OCI-LY7 (cell line): ENCODE measurements around the gene PIEZO1. TPM values are rescaled to one million over a fixed set of nuclear protein-coding genes. Genes with fewer than 3 reads are reported as not detected.
A peak's percentile ranks its signal among the peaks of the same experiment; 100 is the strongest.

Source experiments
- BruUV-seq: library from RNA; stranded (reverse); fragments of 400-500 nt; replicated peaks from 2 replicates; lab custom pipeline; 2021; lab: Mats Ljungman, UMichigan
- CTCF ChIA-PET: fragments of 300-600 bp; sonication (Branson Sonifier 250); formaldehyde crosslinking; loops from one replicate; lab custom pipeline; 2022; ENCODE audit warnings: antibody characterized with exemption; ENCODE audit not compliant: unreplicated experiment; lab: Charles Lee
- POLR2A ChIA-PET: fragments of 300-600 bp; sonication (Branson Sonifier 250); formaldehyde crosslinking; loops from one replicate; lab custom pipeline; 2022; ENCODE audit warnings: antibody characterized with exemption; lab: Charles Lee
- DNase-seq: peaks from one replicate; pipeline ENCODE4 v3.0.0-alpha.2; 2015; ENCODE audit warnings: low spot score
- H2AFZ ChIP-seq: fragments of 200-600 bp; sonication (generic), shearing (Covaris generic); 2 replicates; pipeline ENCODE4 v1.6.1; 2014; ENCODE audit warnings: mild to moderate bottlenecking, antibody characterized with exemption, low read length, moderate library complexity
- H3K27ac ChIP-seq: fragments of 200-600 bp; sonication (generic); 2 replicates; pipeline ENCODE4 v1.5.1; 2014; ENCODE audit warnings: mixed run types, low read depth, mild to moderate bottlenecking, moderate library complexity, low read length, inconsistent platforms; ENCODE audit not compliant: poor library complexity, severe bottlenecking
- H3K36me3 ChIP-seq: fragments of 200-600 bp; sonication (generic); 2 replicates; pipeline ENCODE4 v1.6.1; 2014; ENCODE audit warnings: mild to moderate bottlenecking, antibody characterized with exemption, low read length, moderate library complexity, mixed read lengths; ENCODE audit not compliant: insufficient read depth
- H3K4me1 ChIP-seq: fragments of 200-600 bp; sonication (generic); 2 replicates; pipeline ENCODE4 v1.5.1; 2014; ENCODE audit warnings: mild to moderate bottlenecking, low read length; ENCODE audit not compliant: insufficient read depth, poor library complexity, severe bottlenecking
- H3K4me2 ChIP-seq: fragments of 200-600 bp; sonication (generic); 2 replicates; pipeline ENCODE4 v1.6.1; 2014; ENCODE audit warnings: mild to moderate bottlenecking, low read length
- H3K4me3 ChIP-seq: fragments of 200-600 bp; sonication (generic); 2 replicates; pipeline ENCODE4 v1.5.1; 2014; ENCODE audit warnings: mild to moderate bottlenecking, low read depth, low read length; ENCODE audit not compliant: poor library complexity, severe bottlenecking
- H3K79me2 ChIP-seq: fragments of 200-600 bp; sonication (generic); 2 replicates; pipeline ENCODE4 v1.6.1; 2016; ENCODE audit warnings: low read depth, mild to moderate bottlenecking, low read length, moderate library complexity, mixed read lengths; ENCODE audit not compliant: insufficient read depth
- H3K9me2 ChIP-seq: fragments of 200-600 bp; sonication (generic); 2 replicates; pipeline ENCODE4 v1.6.1; 2016; ENCODE audit warnings: mild to moderate bottlenecking, low read length, mixed read lengths; ENCODE audit not compliant: insufficient read depth
- H3K9me3 ChIP-seq: fragments of 200-600 bp; sonication (generic); 2 replicates; pipeline ENCODE4 v1.6.1; 2014; ENCODE audit warnings: mild to moderate bottlenecking, mixed run types, low read length, mixed read lengths
- H4K20me1 ChIP-seq: fragments of 200-600 bp; sonication (generic); 2 replicates; pipeline ENCODE4 v1.6.1; 2014; ENCODE audit warnings: mild to moderate bottlenecking, antibody characterized with exemption, low read length, moderate library complexity, mixed read lengths; ENCODE audit not compliant: insufficient read depth
- CTCF ChIP-seq: fragments of 200-600 bp; sonication (generic); conservative IDR thresholded peaks from 2 replicates; pipeline ENCODE4 v1.5.1; 2014; ENCODE audit warnings: mild to moderate bottlenecking, antibody characterized with exemption, low read length, moderate library complexity, mixed read lengths
- EZH2phosphoT487 ChIP-seq: fragments of 200-600 bp; sonication (generic); IDR thresholded peaks from 2 replicates; pipeline ENCODE4 v1.6.1; 2018; ENCODE audit warnings: low read depth, borderline replicate concordance, mild to moderate bottlenecking, mixed run types, antibody characterized with exemption, low read length, moderate library complexity, mixed read lengths
- intact Hi-C: fragments of 100-400 bp; cut with micrococcal nuclease; formaldehyde crosslinking; loops from one replicate; pipeline ENCODE4 v1.10.0; 2022; ENCODE audit not compliant: unreplicated experiment
- total RNA-seq, 2 experiments: library from RNA; depleted of rRNA in 1 of 2; stranded (reverse); fragments of >200 nt in 1 of 2; shearing (Covaris generic) in 1 of 2; gene quantifications; 2 replicates each; pipeline ENCODE4 v1.2.3, GENCODE V29; 2014 to 2022

Gene PIEZO1
- total RNA-seq, 2 experiments from 2014 or later: 144 to 154 TPM

GRCh38 chr16:88738151-88739084 is 46.6 kb downstream of the PIEZO1 start:
- H4K20me1 ChIP-seq: no peaks in the 10 kb centered on the region; the same call in 1 of the 2 replicates
- ChIA-PET POLR2A (no interaction called here), CTCF (interaction anchor here (0.7 to 0.9 kb wide), 2 partner anchors 31 to 57 kb away, joined by 3 read pairs; no protein-coding TSS in a partner anchor)
- no peak overlapping the region for H2AFZ ChIP-seq
- peaks cover 27% of the 10 kb centered on the region; the same call in 1 of the 2 replicates for H3K36me3 ChIP-seq
- TF ChIP-seq EZH2phosphoT487: no peak
- no peak for TF ChIP-seq CTCF
- no peaks in the 10 kb centered on the region for H3K79me2 ChIP-seq
- intact Hi-C loops: loop anchor here (5.0 kb wide), 2 partner anchors 434 to 479 kb away; partner anchors contain the start of genes CDH15 and ZNF778
- no peak overlapping the region for H3K4me3 ChIP-seq
- no peak overlapping the region for H3K4me2 ChIP-seq
- no peaks in the 10 kb centered on the region for H3K9me2 ChIP-seq
- BruUV-seq: no TSS peak
- DNase-seq: peak; percentile 34
- H3K9me3 ChIP-seq: no peaks in the 10 kb centered on the region
- peaks cover 27% of the 10 kb centered on the region for H3K4me1 ChIP-seq
- no peak overlapping the region for H3K27ac ChIP-seq

- POLR2A ChIA-PET: interaction anchor here (0.5 to 0.8 kb wide), 2 partner anchors 65 to 184 kb away, joined by 3 to 5 read pairs; no protein-coding TSS in a partner anchor
Measured at GRCh38 chr16:88737298-88738150, 47.5 kb downstream of the PIEZO1 start.

More at GRCh38 chr16:88737298-88738150, 47.5 kb downstream of the PIEZO1 start:
- H3K4me1 ChIP-seq: peaks cover 18% of the 10 kb centered on the region
- no TSS peak for BruUV-seq
- no peaks in the 10 kb centered on the region for H3K9me3 ChIP-seq
- DNase-seq: peak; percentile 82
- intact Hi-C loops: loop anchor here (1.0 to 5.0 kb wide), 3 partner anchors 64 to 480 kb away; partner anchors contain the start of genes CDH15 and ZNF778
- H3K9me2 ChIP-seq: no peaks in the 10 kb centered on the region
- no peak overlapping the region for H3K4me3 ChIP-seq
- no peak overlapping the region for H3K27ac ChIP-seq
- CTCF ChIA-PET: interaction anchor here (0.6 to 1.0 kb wide), 4 partner anchors 23 to 58 kb away, joined by 3 to 4 read pairs (median 3); no protein-coding TSS in a partner anchor
- H3K79me2 ChIP-seq: no peaks in the 10 kb centered on the region
- H3K36me3 ChIP-seq: peaks cover 31% of the 10 kb centered on the region; the same call in 1 of the 2 replicates
- no peak overlapping the region for H3K4me2 ChIP-seq
- H4K20me1 ChIP-seq: no peaks in the 10 kb centered on the region; the same call in 1 of the 2 replicates
- peak; percentile 94 for TF ChIP-seq CTCF
- no peak for TF ChIP-seq EZH2phosphoT487
- no peak overlapping the region for H2AFZ ChIP-seq
